Endothelial cell of umbilical vein (primary cell): Measurements from ENCODE around the gene MAP1S. TPM values are rescaled to one million over a fixed set of nuclear protein-coding genes. Genes with fewer than 3 reads are reported as not detected.

ENCODE experiments used
- BruUV-seq: library from RNA; stranded (reverse); fragments of 400-500 nt; replicated peaks from 2 replicates; lab custom pipeline; 2021; lab: Mats Ljungman, UMichigan
- CTCF ChIA-PET: fragments of 300-600, 350-600 bp; sonication (Branson Sonifier 250); formaldehyde crosslinking; loops from one replicate; lab custom pipeline; 2021; ENCODE audit warnings: antibody characterized with exemption, inconsistent platforms; lab: Charles Lee
- POLR2A ChIA-PET: fragments of 300-600, 350-600 bp; sonication (Branson Sonifier 250); formaldehyde crosslinking; loops from one replicate; lab custom pipeline; 2021; ENCODE audit warnings: antibody characterized with exemption, inconsistent platforms; lab: Charles Lee
- DNase-seq: peaks from one replicate; pipeline ENCODE4 v3.0.0-alpha.2; 2011; ENCODE audit warnings: low read depth, low spot score
- FAIRE-seq: peaks from 2 replicates; lab custom pipeline; 2011; peaks lifted over from hg19 to GRCh38; lab: Jason Lieb, UNC
- H2AFZ ChIP-seq: 2 replicates; pipeline ENCODE4 v1.6.0; 2012; ENCODE audit warnings: low read depth, low read length, control low read depth, inconsistent platforms
- H3K27ac ChIP-seq: 2 replicates; pipeline ENCODE4 v1.5.1; 2011; ENCODE audit warnings: low read depth, mild to moderate bottlenecking, control low read depth, low read length, moderate library complexity; ENCODE audit not compliant: insufficient read depth
- H3K27me3 ChIP-seq, 2 experiments: 2 replicates each; pipeline versions ENCODE4 v1.6.0 to v1.6.1; 2011; ENCODE audit warnings: low read length in 2 of 2, mixed read lengths in 1 of 2; ENCODE audit not compliant: control insufficient read depth in 2 of 2, insufficient read depth in 2 of 2
- H3K36me3 ChIP-seq, 2 experiments: 2 replicates in 1 of 2; 3 replicates in 1 of 2; pipeline ENCODE4 v1.5.1; 2011; ENCODE audit warnings: low read length in 2 of 2, mild to moderate bottlenecking in 1 of 2, moderate library complexity in 1 of 2; ENCODE audit not compliant: control insufficient read depth in 2 of 2, insufficient read depth in 2 of 2; ENCODE audit errors: extremely low read depth in 1 of 2
- H3K4me1 ChIP-seq: 3 replicates; pipeline ENCODE4 v1.5.1; 2011; ENCODE audit warnings: mild to moderate bottlenecking, low read length; ENCODE audit not compliant: control insufficient read depth, insufficient read depth; ENCODE audit errors: extremely low read depth
- H3K4me2 ChIP-seq: 2 replicates; pipeline ENCODE4 v1.6.1; 2011; ENCODE audit warnings: low read length, control low read depth, mixed read lengths; ENCODE audit not compliant: insufficient read depth
- H3K4me3 ChIP-seq, 3 experiments: fragments of 200-600 bp in 1 of 3; sonication (generic), shearing (Covaris generic) in 1 of 3; replicated peaks in 1 of 3; 2 replicates each; pipeline ENCODE4 v1.5.1; 2011 to 2016; ENCODE audit warnings: control low read depth in 3 of 3, low read length in 3 of 3, mild to moderate bottlenecking in 2 of 3, inconsistent platforms in 1 of 3, low read depth in 1 of 3, moderate library complexity in 1 of 3; ENCODE audit not compliant: insufficient read depth in 1 of 3
- H3K79me2 ChIP-seq: 2 replicates; pipeline ENCODE4 v1.6.0; 2012; ENCODE audit warnings: low read length, inconsistent platforms; ENCODE audit not compliant: control insufficient read depth, insufficient read depth
- H3K9ac ChIP-seq: replicated peaks from 2 replicates; pipeline ENCODE3; 2011; ENCODE audit warnings: low read length, control low read depth; ENCODE audit not compliant: insufficient read depth; ENCODE audit errors: extremely low read depth
- H3K9me1 ChIP-seq: replicated peaks from 3 replicates; pipeline ENCODE4 v1.6.0; 2011; ENCODE audit warnings: mild to moderate bottlenecking, low read length; ENCODE audit not compliant: control insufficient read depth, insufficient read depth; ENCODE audit errors: extremely low read depth
- H3K9me3 ChIP-seq: replicated peaks from 2 replicates; pipeline ENCODE4 v1.5.1; 2012; ENCODE audit warnings: low read length, inconsistent platforms; ENCODE audit not compliant: control insufficient read depth, insufficient read depth
- H4K20me1 ChIP-seq: replicated peaks from 2 replicates; pipeline ENCODE3; 2011; ENCODE audit warnings: mild to moderate bottlenecking, low read length; ENCODE audit not compliant: control insufficient read depth, insufficient read depth; ENCODE audit errors: extremely low read depth
- CTCF ChIP-seq, 2 donors: IDR thresholded peaks; 1 replicate in 1 of 2; 2 replicates in 1 of 2; pipeline ENCODE4 v1.5.1; 2011; ENCODE audit warnings: low read length in 2 of 2, mild to moderate bottlenecking in 2 of 2, moderate library complexity in 2 of 2, control low read depth in 1 of 2, inconsistent platforms in 1 of 2, low read depth in 1 of 2; ENCODE audit not compliant: insufficient read depth in 1 of 2; ENCODE audit errors: extremely low read depth in 1 of 2
- EZH2 ChIP-seq: IDR thresholded peaks from 2 replicates; pipeline ENCODE4 v1.6.1; 2012; ENCODE audit warnings: borderline replicate concordance, low read depth, mild to moderate bottlenecking, moderate library complexity, low read length, inconsistent platforms; ENCODE audit not compliant: severe bottlenecking
- FOS ChIP-seq: IDR thresholded peaks from 2 replicates; pipeline ENCODE4 v1.6.1; 2011; ENCODE audit warnings: mild to moderate bottlenecking, low read length, moderate library complexity, borderline replicate concordance; ENCODE audit not compliant: insufficient read depth
- GATA2 ChIP-seq: IDR thresholded peaks from 2 replicates; pipeline ENCODE4 v1.7.0; 2011; ENCODE audit warnings: low read depth, mild to moderate bottlenecking, moderate library complexity, mixed read lengths, low read length; ENCODE audit not compliant: insufficient read length, insufficient read depth
- JUN ChIP-seq: IDR thresholded peaks from 2 replicates; pipeline ENCODE4 v1.6.1; 2011; ENCODE audit warnings: borderline replicate concordance, low read depth; ENCODE audit not compliant: insufficient read length, insufficient read depth
- MAX ChIP-seq: IDR thresholded peaks from 2 replicates; pipeline ENCODE4 v1.6.1; 2011; ENCODE audit not compliant: insufficient read depth, insufficient read length
- MYC ChIP-seq: IDR thresholded peaks from one replicate; pipeline ENCODE4 v1.6.1; 2011; ENCODE audit warnings: mild to moderate bottlenecking, low read depth, low read length
- POLR2A ChIP-seq: IDR thresholded peaks from 2 replicates; pipeline ENCODE4 v1.6.1; 2012; ENCODE audit warnings: low read depth, mild to moderate bottlenecking, control low read depth, low read length
- POLR2AphosphoS5 ChIP-seq: IDR thresholded peaks from 2 replicates; pipeline ENCODE4 v1.6.1; 2012; ENCODE audit warnings: low read depth, mild to moderate bottlenecking, control low read depth, low read length, moderate library complexity; ENCODE audit not compliant: insufficient read depth
- dilution Hi-C: fragments of 300-500 bp; cut with MboI; formaldehyde crosslinking; loops from one replicate; pipeline ENCODE4 v1.15.0; 2019; ENCODE audit warnings: low sequenced_read_pairs; ENCODE audit not compliant: extremely low pct_ligation_motif_present
- intact Hi-C: fragments of 100-400 bp; cut with micrococcal nuclease; formaldehyde crosslinking; loops from one replicate; pipeline ENCODE4 v1.10.0; 2022
- polyA plus RNA-seq, 4 experiments: library from polyadenylated mRNA; depleted of rRNA in 3 of 4; stranded (reverse) in 3 of 4; unstranded in 1 of 4; fragments of >200 nt; gene quantifications; 2 replicates each; pipeline versions ENCODE4 v1.2.1 to v1.2.3, GENCODE V29; 2011 to 2012; ENCODE audit warnings: missing spikeins in 1 of 4
- total RNA-seq: library from RNA; stranded (reverse); gene quantifications from 2 replicates; pipeline ENCODE4 v1.2.3, GENCODE V29; 2021

Gene MAP1S
- total and polyA plus RNA-seq, 2 donors (not counting 3 experiments of a cell fraction or from before 2014, with no cell fraction given): 94.8 to 143 TPM

GRCh38 chr19:17755443-17755890 is 36.2 kb downstream of the MAP1S start:
- dilution Hi-C loops (no loop called here), intact Hi-C loops (no loop called here)
- DNase-seq (no peak), FAIRE-seq (no peak)
- H4K20me1 ChIP-seq: no peaks in the 10 kb centered on the region
- H2AFZ ChIP-seq: no peak overlapping the region
- ChIA-PET CTCF (interaction anchor here (0.8 kb wide), 1 partner anchor 96 kb away, joined by 3 read pairs; no protein-coding TSS in a partner anchor), POLR2A (no interaction called here)
- H3K4me3 ChIP-seq: no peak overlapping the region
- no peak overlapping the region for H3K27ac ChIP-seq
- no peak overlapping the region for H3K9ac ChIP-seq
- no peaks in the 10 kb centered on the region for H3K36me3 ChIP-seq
- H3K9me3 ChIP-seq: no peaks in the 10 kb centered on the region
- peaks cover 3% of the 10 kb centered on the region for H3K4me1 ChIP-seq
- no peaks in the 10 kb centered on the region for H3K27me3 ChIP-seq
- no peaks in the 10 kb centered on the region for H3K9me1 ChIP-seq
- no TSS peak for BruUV-seq
- no peak overlapping the region for H3K4me2 ChIP-seq
- TF ChIP-seq GATA2: no peak
- no peak for TF ChIP-seq FOS
- TF ChIP-seq CTCF (IDR thresholded peaks at IDR 0.05; ENCODE audit: extremely low read depth in 1 of 2, insufficient read depth in 1 of 2, low read depth in 1 of 2, low read length in 2 of 2): no peak
- TF ChIP-seq MYC: no peak
- no peak for TF ChIP-seq MAX
- TF ChIP-seq EZH2: no peak
- no peak for TF ChIP-seq POLR2AphosphoS5
- TF ChIP-seq JUN: no peak
- no peak for TF ChIP-seq POLR2A
- H3K79me2 ChIP-seq: no peaks in the 10 kb centered on the region
